NCI-H1694 (cell line): Measurements from ENCODE around the gene IQSEC3.
"Not testable (repeated sequence)": the region's sequence is repeated elsewhere in the genome, so short reads cannot be mapped to it uniquely, and the experiment has no call there.

Experiments
- DNase-seq: peaks from one replicate; lab custom pipeline; 2025; lab: John Stamatoyannopoulos, UW

Gene IQSEC3

DNA sequence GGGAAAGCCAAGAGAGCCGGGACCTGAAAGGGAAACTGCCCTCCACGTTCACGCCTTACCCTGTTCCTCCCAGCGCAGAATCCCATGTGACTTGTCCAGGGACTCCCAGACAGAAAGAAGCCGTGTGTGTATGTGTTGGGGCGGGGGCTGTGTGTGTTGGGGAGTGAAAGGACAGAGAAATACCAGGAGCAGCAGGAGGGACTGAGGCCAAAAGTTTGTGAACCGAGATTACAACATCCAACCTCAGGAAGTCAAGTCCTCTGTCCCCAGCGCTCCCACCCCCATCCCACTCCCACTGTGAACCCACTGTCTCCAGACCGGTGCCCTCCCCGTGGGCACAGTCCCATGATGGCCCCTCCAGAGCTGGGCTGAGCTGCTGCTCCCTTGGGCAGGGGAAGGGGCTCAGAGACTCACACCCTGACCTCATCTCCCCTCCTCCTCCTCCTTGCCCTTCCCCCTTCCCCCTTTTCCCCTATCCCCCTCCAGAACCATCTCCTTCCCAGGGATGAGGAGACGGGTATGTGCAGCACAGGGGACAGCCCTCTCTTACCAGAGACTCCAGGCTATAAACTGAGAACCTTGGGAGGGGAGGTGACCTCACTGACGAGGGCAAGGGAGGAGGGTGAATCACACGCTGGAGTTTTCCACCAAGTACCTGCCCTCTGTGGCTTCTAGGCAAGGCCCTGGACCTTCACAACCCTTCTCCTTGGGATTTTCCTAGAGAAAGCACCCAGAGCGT is 147.6 kb downstream of the IQSEC3 start, which contains the start of gene SLC6A12:
SLC6A12 (minus strand) TSS at position 155 of the 739 bp plus-strand sequence. CDS start 4,171 bp downstream, outside the sequence.
- DNase-seq = no peak

DNA sequence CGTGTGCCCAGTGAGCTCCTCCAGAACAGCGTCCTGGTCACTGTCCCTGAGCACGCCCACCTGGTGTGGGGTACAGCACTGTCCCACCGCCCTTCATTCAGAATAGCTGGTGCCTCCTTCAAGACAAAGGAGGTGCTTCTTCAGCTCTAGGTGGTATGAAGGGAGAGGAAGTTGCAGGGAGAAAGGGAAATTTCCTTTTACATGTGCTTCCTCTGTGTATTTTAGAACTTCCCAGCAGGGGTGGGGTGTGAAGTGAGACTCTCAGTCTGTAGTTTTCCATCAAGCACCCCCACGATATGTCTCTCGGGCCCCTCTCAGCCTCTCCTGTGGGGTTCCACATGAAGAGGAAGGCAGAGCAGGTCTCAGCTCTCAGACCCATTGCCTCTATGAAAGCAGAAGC is 148.5 kb downstream of the IQSEC3 start:
- no peak for DNase-seq

DNA sequence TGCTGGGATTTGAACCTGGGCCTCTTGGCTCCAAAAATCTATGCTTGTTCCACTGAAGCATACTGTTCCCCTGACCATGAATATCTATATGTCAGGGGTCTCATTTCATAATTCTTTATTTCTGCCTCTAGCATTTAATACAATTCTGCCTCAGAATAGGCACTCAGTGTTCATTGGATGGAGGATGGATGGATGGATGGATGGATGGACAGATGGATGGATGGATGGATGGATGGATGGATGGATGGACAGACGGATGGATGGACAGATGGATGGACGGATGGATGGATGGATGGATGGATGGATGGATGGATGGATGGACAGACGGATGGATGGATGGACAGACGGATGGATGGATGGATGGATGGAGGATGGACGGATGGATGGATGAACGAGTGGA is 150.5 kb downstream of the IQSEC3 start:
- DNase-seq = not testable (repeated sequence)

GRCh38 chr12:218221-218620 is 151.7 kb downstream of the IQSEC3 start:
- no peak for DNase-seq

- no peak for DNase-seq
Observed at GRCh38 chr12:218728-219590, 152.4 kb downstream of the IQSEC3 start.

DNA sequence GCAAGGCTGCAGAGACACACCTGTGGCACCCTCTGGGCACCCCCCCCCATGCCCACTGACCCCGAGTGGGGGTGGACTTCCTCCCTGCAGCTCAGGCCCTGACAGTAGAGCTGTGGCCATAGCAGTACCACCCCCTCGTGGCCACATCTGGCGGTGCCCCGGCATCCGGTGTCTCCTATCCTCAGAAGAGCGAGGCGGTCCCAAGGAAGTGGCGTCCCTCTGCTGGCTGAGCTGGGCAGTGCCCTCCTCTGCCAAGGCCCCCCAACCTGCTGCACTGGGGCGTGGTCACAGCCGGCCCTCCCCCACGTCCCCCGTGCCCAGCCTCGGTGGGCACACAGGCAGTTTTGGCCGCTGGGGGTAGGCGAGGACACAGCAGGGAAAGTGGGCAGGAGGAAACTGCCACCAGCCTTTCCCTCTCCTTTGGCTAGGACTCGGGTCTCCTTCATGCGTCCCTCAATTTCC is 153.4 kb downstream of the IQSEC3 start:
- peak; percentile 76 for DNase-seq

- no peak for DNase-seq
Observed at GRCh38 chr12:220491-220890, 153.9 kb downstream of the IQSEC3 start.

DNA sequence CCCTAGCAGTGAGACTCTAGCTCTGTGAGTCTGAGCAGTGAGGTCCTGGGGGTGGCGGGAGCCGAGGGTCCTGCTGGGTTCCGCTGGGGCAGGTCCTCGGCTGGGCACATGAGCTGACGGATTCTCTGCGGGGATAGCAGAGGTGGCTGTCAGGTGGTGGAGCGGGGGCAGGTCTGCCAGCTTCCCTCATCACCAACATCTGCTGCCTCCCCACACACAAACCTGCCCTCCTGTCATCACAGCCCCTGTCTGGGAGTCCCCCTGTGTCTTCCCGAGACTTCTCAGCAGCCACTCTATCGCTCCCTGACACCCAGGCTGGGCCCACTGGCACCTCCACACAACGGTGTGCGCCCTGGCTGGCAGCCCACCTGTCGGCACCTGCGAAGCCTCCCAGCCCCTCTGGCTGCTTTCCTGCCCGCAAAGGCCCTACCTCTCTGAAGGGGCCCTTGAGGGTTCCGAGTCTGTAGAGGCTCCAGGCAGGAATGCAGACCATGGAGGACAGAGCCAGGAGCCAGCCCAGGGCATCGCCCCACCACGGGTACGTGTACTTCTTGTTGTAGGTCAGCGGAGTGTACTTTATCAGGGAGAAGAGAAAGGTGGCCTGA is 154.5 kb downstream of the IQSEC3 start:
- DNase-seq = no peak

GRCh38 chr12:221736-222135 is 155.2 kb downstream of the IQSEC3 start:
- no peak for DNase-seq

- no peak for DNase-seq
Observed at GRCh38 chr12:223841-224240, 157.3 kb downstream of the IQSEC3 start.

- no peak for DNase-seq
Observed at GRCh38 chr12:224330-224729, 157.8 kb downstream of the IQSEC3 start.

GRCh38 chr12:225012-225411 is 158.4 kb downstream of the IQSEC3 start:
- no peak for DNase-seq

- no peak for DNase-seq
Observed at GRCh38 chr12:226401-226800, 159.8 kb downstream of the IQSEC3 start.

GRCh38 chr12:227286-227915 is 160.8 kb downstream of the IQSEC3 start:
- no peak for DNase-seq
